Mesodermal cell (in vitro differentiated cells): ENCODE results near the gene SPARCL1.

Experiments used
- H3K27ac ChIP-seq: 2 replicates; pipeline ENCODE4 v1.7.0; 2013; ENCODE audit warnings: mild to moderate bottlenecking, low read depth, low read length, moderate library complexity; ENCODE audit not compliant: severe bottlenecking
- H3K36me3 ChIP-seq: 2 replicates; pipeline ENCODE4 v1.7.1; 2013; ENCODE audit warnings: mild to moderate bottlenecking, low read length, moderate library complexity; ENCODE audit not compliant: control insufficient read depth, insufficient read depth
- H3K4me1 ChIP-seq: one replicate; pipeline ENCODE4 v1.7.1; 2013; ENCODE audit warnings: mild to moderate bottlenecking, low read length; ENCODE audit not compliant: insufficient read depth, control insufficient read depth, poor library complexity, severe bottlenecking
- H3K4me3 ChIP-seq: 2 replicates; pipeline ENCODE4 v1.7.0; 2013; ENCODE audit warnings: low read length, control low read depth, mild to moderate bottlenecking; ENCODE audit not compliant: insufficient read depth, poor library complexity, severe bottlenecking; ENCODE audit errors: extremely low read depth
- H3K9me3 ChIP-seq: 2 replicates; pipeline ENCODE4 v1.7.1; 2013; ENCODE audit warnings: mild to moderate bottlenecking, low read length, moderate library complexity; ENCODE audit not compliant: control insufficient read depth
- WGBS, 2 experiments: methylation state at CpG; one replicate each; pipeline ENCODE4 v1.1.5; 2013; ENCODE audit warnings: missing lambda C conversion rate in 2 of 2; ENCODE audit not compliant: insufficient coverage in 2 of 2; 5-methylcytosine and 5-hydroxymethylcytosine counted together

The SPARCL1 gene

GRCh38 chr4:87541956-87542709 is 13.0 kb upstream of the SPARCL1 start:
- Histone ChIP-seq H3K4me1 (no peaks in the 10 kb centered on the region), H3K27ac (no peak overlapping the region), H3K36me3 (no peaks in the 10 kb centered on the region), H3K4me3 (no peak overlapping the region), H3K9me3 (no peaks in the 10 kb centered on the region)
- WGBS, 2 experiments: 82 to 88% methylated on average over 1 to 2 of the region's 6 CpGs

GRCh38 chr4:87541521-87541920 is 12.3 kb upstream of the SPARCL1 start:
- Histone ChIP-seq H3K4me1 (no peaks in the 10 kb centered on the region), H3K36me3 (no peaks in the 10 kb centered on the region), H3K4me3 (no peak overlapping the region), H3K9me3 (no peaks in the 10 kb centered on the region), H3K27ac (no peak overlapping the region)
- 0 to 55% methylated on average over 1 to 4 of the region's 4 CpGs for WGBS, 2 experiments

- Histone ChIP-seq H3K9me3 (no peaks in the 10 kb centered on the region), H3K36me3 (no peaks in the 10 kb centered on the region), H3K4me3 (no peak overlapping the region), H3K27ac (no peak overlapping the region), H3K4me1 (no peaks in the 10 kb centered on the region)
- WGBS, 2 experiments: 88 to 97% methylated on average over 8 to 11 of the region's 15 CpGs
Measured at GRCh38 chr4:87540146-87541058, 11.2 kb upstream of the SPARCL1 start.

GRCh38 chr4:87532907-87533306 is 3.7 kb upstream of the SPARCL1 start:
- Histone ChIP-seq H3K4me1 (no peaks in the 10 kb centered on the region), H3K9me3 (no peaks in the 10 kb centered on the region), H3K36me3 (no peaks in the 10 kb centered on the region), H3K27ac (no peak overlapping the region), H3K4me3 (no peak overlapping the region)
- no CpG with 5 or more reads among the region's 1 CpG for WGBS, 2 experiments

- Histone ChIP-seq H3K36me3 (no peaks in the 10 kb centered on the region), H3K27ac (no peak overlapping the region), H3K4me3 (no peak overlapping the region), H3K4me1 (no peaks in the 10 kb centered on the region), H3K9me3 (no peaks in the 10 kb centered on the region)
- WGBS, 2 experiments: no CpG with 5 or more reads among the region's 1 CpG
Measured at GRCh38 chr4:87532109-87532508, 2.9 kb upstream of the SPARCL1 start.

- WGBS, 2 experiments: 100% methylated on average over 2 of the region's 5 CpGs; no CpG with 5 or more reads in 1 of the 2 experiments
- Histone ChIP-seq H3K4me1 (no peaks in the 10 kb centered on the region), H3K27ac (no peak overlapping the region), H3K9me3 (no peaks in the 10 kb centered on the region), H3K36me3 (no peaks in the 10 kb centered on the region), H3K4me3 (no peak overlapping the region)
Measured at GRCh38 chr4:87531621-87532020, 2.4 kb upstream of the SPARCL1 start.

- WGBS, 2 experiments: 93 to 94% methylated on average over 3 to 4 of the region's 4 CpGs
- no peak overlapping the region for H3K4me3 ChIP-seq
- no peaks in the 10 kb centered on the region for H3K36me3 ChIP-seq
- no peak overlapping the region for H3K27ac ChIP-seq
- no peaks in the 10 kb centered on the region for H3K9me3 ChIP-seq
- no peaks in the 10 kb centered on the region for H3K4me1 ChIP-seq
Measured at GRCh38 chr4:87530868-87531267, 1.7 kb upstream of the SPARCL1 start.

GRCh38 chr4:87530229-87530628 is 1.1 kb upstream of the SPARCL1 start:
- H3K4me3 ChIP-seq: no peak overlapping the region
- H3K27ac ChIP-seq: no peak overlapping the region
- no peaks in the 10 kb centered on the region for H3K4me1 ChIP-seq
- H3K36me3 ChIP-seq: no peaks in the 10 kb centered on the region
- WGBS, 2 experiments: no CpG with 5 or more reads among the region's 1 CpG
- no peaks in the 10 kb centered on the region for H3K9me3 ChIP-seq

- H3K9me3 ChIP-seq: no peaks in the 10 kb centered on the region
- no peaks in the 10 kb centered on the region for H3K36me3 ChIP-seq
- H3K27ac ChIP-seq: no peak overlapping the region
- H3K4me3 ChIP-seq: no peak overlapping the region
- WGBS, 2 experiments: 86% methylated on average over 1 of the region's 2 CpGs; no CpG with 5 or more reads in 1 of the 2 experiments
- no peaks in the 10 kb centered on the region for H3K4me1 ChIP-seq
Measured at GRCh38 chr4:87527431-87528220, 1.6 kb downstream of the SPARCL1 start.

GRCh38 chr4:87525636-87526295 is 3.4 kb downstream of the SPARCL1 start:
- Histone ChIP-seq H3K9me3 (no peaks in the 10 kb centered on the region), H3K27ac (peak overlapping the region; percentile 52), H3K4me1 (no peaks in the 10 kb centered on the region), H3K36me3 (no peaks in the 10 kb centered on the region), H3K4me3 (no peak overlapping the region)
- 65% methylated on average over 2 of the region's 3 CpGs; no CpG with 5 or more reads in 1 of the 2 experiments for WGBS, 2 experiments
